HCT116 (cell line): ENCODE data around the gene IER3IP1. TPM values are rescaled to one million over a fixed set of nuclear protein-coding genes. Genes with fewer than 3 reads are reported as not detected.
A peak's percentile ranks its signal among the peaks of the same experiment; 100 is the strongest.

Experiments used
- ATAC-seq: fragments of 200-7000 bp; cut with Tn5 transposase; 2 replicates; pipeline ENCODE4 v1.9.1; 2020; ENCODE audit warnings: mild to moderate bottlenecking, moderate library complexity
- BruUV-seq: library from RNA; stranded (reverse); fragments of 400-500 nt; replicated peaks from 2 replicates; lab custom pipeline; 2021; lab: Mats Ljungman, UMichigan
- CTCF ChIA-PET: fragments of 300-600 bp; sonication (Branson Sonifier 250); formaldehyde crosslinking; loops from one replicate; lab custom pipeline; 2021; ENCODE audit warnings: antibody characterized with exemption; lab: Charles Lee
- POLR2A ChIA-PET: fragments of 300-600, 350-600 bp; sonication (Branson Sonifier 250); formaldehyde crosslinking; loops from one replicate; lab custom pipeline; 2021; ENCODE audit warnings: antibody characterized with exemption; lab: Charles Lee
- RAD21 ChIA-PET, 2 experiments: fragments of 300-600 bp; sonication (Branson Sonifier 250); formaldehyde crosslinking; loops; one replicate each; lab custom pipeline; 2023; ENCODE audit warnings: low total read pairs in 2 of 2; ENCODE audit not compliant: uncharacterized antibody in 2 of 2, unreplicated experiment in 2 of 2, low non-redundant PET in 1 of 2; lab: Charles Lee
- DNase-seq: peaks from one replicate; pipeline ENCODE4 v3.0.0-alpha.2; 2010; ENCODE audit warnings: low read depth, low spot score
- H2AFZ ChIP-seq: fragments of 200-600 bp; shearing (Covaris generic), sonication (generic); 2 replicates; pipeline ENCODE4 v1.6.1; 2017; ENCODE audit warnings: low read depth, mixed run types, mixed read lengths, antibody characterized with exemption, low read length; ENCODE audit not compliant: poor library complexity, severe bottlenecking
- H3K27ac ChIP-seq: 2 replicates; pipeline ENCODE4 v1.5.1; 2012; ENCODE audit warnings: low read depth, low read length
- H3K27me3 ChIP-seq: fragments of 200-600 bp; sonication (generic); 2 replicates; pipeline ENCODE4 v1.6.1; 2016; ENCODE audit warnings: mixed run types, low read length, mixed read lengths; ENCODE audit not compliant: insufficient read depth
- H3K36me3 ChIP-seq, 2 experiments: fragments of 200-500 bp in 1 of 2; fragments of 200-600 bp in 1 of 2; sonication (Bioruptor generic) in 1 of 2; sonication (generic) in 1 of 2; 2 replicates each; pipeline versions ENCODE4 v1.5.1 to v1.6.1; 2014 to 2016; ENCODE audit warnings: low read length in 2 of 2, inconsistent platforms in 1 of 2, mixed read lengths in 1 of 2, mixed run types in 1 of 2; ENCODE audit not compliant: insufficient read depth in 2 of 2, control insufficient read depth in 1 of 2
- H3K4me1 ChIP-seq, 2 experiments: fragments of 200-600 bp in 1 of 2; sonication (generic) in 1 of 2; 2 replicates each; pipeline versions ENCODE4 v1.5.1 to v1.6.1; 2012 to 2017; ENCODE audit warnings: low read length in 2 of 2, inconsistent platforms in 1 of 2, mild to moderate bottlenecking in 1 of 2, mixed read lengths in 1 of 2, mixed run types in 1 of 2, moderate library complexity in 1 of 2; ENCODE audit not compliant: insufficient read depth in 2 of 2, control insufficient read depth in 1 of 2
- H3K4me2 ChIP-seq: fragments of 200-600 bp; sonication (generic); 2 replicates; pipeline ENCODE4 v1.6.1; 2017; ENCODE audit warnings: mixed run types, low read length, mixed read lengths
- H3K4me3 ChIP-seq, 2 experiments: fragments of 200-600 bp in 1 of 2; sonication (generic) in 1 of 2; replicated peaks in 1 of 2; 2 replicates each; pipeline ENCODE4 v1.5.1; 2011 to 2016; ENCODE audit warnings: low read length in 2 of 2, control low read depth in 1 of 2, low read depth in 1 of 2, mild to moderate bottlenecking in 1 of 2, mixed read lengths in 1 of 2, mixed run types in 1 of 2
- H3K79me2 ChIP-seq: fragments of 200-600 bp; sonication (generic); 2 replicates; pipeline ENCODE4 v1.6.1; 2017; ENCODE audit warnings: mild to moderate bottlenecking, mixed run types, low read length, moderate library complexity, mixed read lengths; ENCODE audit not compliant: insufficient read depth
- H3K9ac ChIP-seq: fragments of 200-600 bp; sonication (generic); 2 replicates; pipeline ENCODE4 v1.6.1; 2016; ENCODE audit warnings: low read length, mixed read lengths
- H3K9me2 ChIP-seq: fragments of 200-600 bp; sonication (generic), shearing (Covaris generic); 2 replicates; pipeline ENCODE4 v1.6.1; 2017; ENCODE audit warnings: mixed run types, mild to moderate bottlenecking, moderate library complexity; ENCODE audit not compliant: insufficient read depth
- H3K9me3 ChIP-seq, 2 experiments: fragments of 200-500 bp in 1 of 2; fragments of 200-600 bp in 1 of 2; sonication (Bioruptor generic) in 1 of 2; sonication (generic) in 1 of 2; 2 replicates each; pipeline ENCODE4 v1.6.1; 2014 to 2017; ENCODE audit warnings: low read length in 2 of 2, mixed read lengths in 2 of 2, inconsistent platforms in 1 of 2, low read depth in 1 of 2, mild to moderate bottlenecking in 1 of 2, mixed run types in 1 of 2, moderate library complexity in 1 of 2; ENCODE audit not compliant: control insufficient read depth in 1 of 2, insufficient read depth in 1 of 2
- H4K20me1 ChIP-seq: fragments of 200-600 bp; sonication (generic), shearing (Covaris generic); 2 replicates; pipeline ENCODE4 v1.6.1; 2017; ENCODE audit warnings: mixed run types, mild to moderate bottlenecking, moderate library complexity; ENCODE audit not compliant: insufficient read depth
- ATF3 ChIP-seq: IDR thresholded peaks from 2 replicates; pipeline ENCODE4 v1.6.1; 2012
- ELF1 ChIP-seq: IDR thresholded peaks from 2 replicates; pipeline ENCODE4 v1.6.1; 2012; ENCODE audit warnings: low read depth, borderline replicate concordance
- EZH2phosphoT487 ChIP-seq: fragments of 200-600 bp; IDR thresholded peaks from 2 replicates; pipeline ENCODE4 v1.6.1; 2018; ENCODE audit warnings: antibody characterized with exemption, borderline replicate concordance
- POLR2A ChIP-seq: IDR thresholded peaks from 2 replicates; pipeline ENCODE4 v1.7.0; 2011; ENCODE audit warnings: borderline replicate concordance; ENCODE audit not compliant: insufficient read depth, insufficient read length; ENCODE audit errors: extremely low read depth
- POLR2AphosphoS5 ChIP-seq: IDR thresholded peaks from 2 replicates; pipeline ENCODE4 v1.6.1; 2011; ENCODE audit warnings: mild to moderate bottlenecking, low read depth, low read length, moderate library complexity
- SIN3A ChIP-seq: IDR thresholded peaks from 2 replicates; pipeline ENCODE4 v1.6.1; 2012; ENCODE audit warnings: low read depth
- SP1 ChIP-seq: IDR thresholded peaks from 2 replicates; pipeline ENCODE4 v1.6.1; 2012; ENCODE audit warnings: low read depth
- YY1 ChIP-seq: IDR thresholded peaks from 2 replicates; pipeline ENCODE4 v1.6.1; 2011; ENCODE audit warnings: low read length, low read depth, moderate library complexity, mild to moderate bottlenecking; ENCODE audit not compliant: insufficient replicate concordance; ENCODE audit errors: extremely low read depth
- ZFX ChIP-seq: fragments of 450-650 bp; IDR thresholded peaks from 2 replicates; pipeline ENCODE4 v1.6.1; 2017
- intact Hi-C: fragments of 100-400 bp; cut with micrococcal nuclease; formaldehyde crosslinking; loops from 2 replicates; pipeline ENCODE4 v1.10.0; 2022
- total RNA-seq: library from RNA; stranded (reverse); gene quantifications from one replicate; pipeline ENCODE4 v1.2.1, GENCODE V29; 2021; ENCODE audit not compliant: unreplicated experiment
- TF ChIP-seq, protein P1 (sequence below): IDR thresholded peaks from 2 replicates; pipeline ENCODE4 v1.6.1; 2012

IER3IP1 gene
- total RNA-seq, 1 experiment from 2014 or later = 12.0 TPM

GRCh38 chr18:47150029-47150823, 25.9 kb downstream of the IER3IP1 start, which contains the start of gene HDHD2:
TSS of gene HDHD2 (minus strand) at chr18:47150500. CDS start at chr18:47136439, 14,061 bp downstream.
- intact Hi-C loops = loop anchor here (10.0 kb wide), 1 partner anchor 855 kb away; no protein-coding TSS in a partner anchor
- peaks cover 45% of the 10 kb centered on the region for H3K79me2 ChIP-seq
- ChIA-PET RAD21 (no interaction called here), CTCF (interaction anchor here (1.0 to 1.3 kb wide), 2 partner anchors 12 to 52 kb away, joined by 3 read pairs; no protein-coding TSS in a partner anchor), POLR2A (no interaction called here)
- peak within 1 kb of the TSS; percentile 97 for H3K4me2 ChIP-seq
- peak; percentile 51 for TF ChIP-seq ELF1
- TF ChIP-seq, protein P1, sequence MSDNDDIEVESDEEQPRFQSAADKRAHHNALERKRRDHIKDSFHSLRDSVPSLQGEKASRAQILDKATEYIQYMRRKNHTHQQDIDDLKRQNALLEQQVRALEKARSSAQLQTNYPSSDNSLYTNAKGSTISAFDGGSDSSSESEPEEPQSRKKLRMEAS = peak; percentile 66; the same call in 1 of the 2 replicates
- TF ChIP-seq ZFX = peak; percentile 92
- TF ChIP-seq SP1 = peak; percentile 3; the same call in 1 of the 2 replicates
- TF ChIP-seq POLR2A = peak; percentile 85
- TF ChIP-seq EZH2phosphoT487 = no peak
- peak; percentile 79 for TF ChIP-seq SIN3A
- TF ChIP-seq ATF3 = no peak
- peak; percentile 93 for TF ChIP-seq POLR2AphosphoS5
- TF ChIP-seq YY1 = peak; percentile 52
- no peaks in the 10 kb centered on the region for H4K20me1 ChIP-seq
- peaks cover 3 to 13% of the 10 kb centered on the region in 2 experiments; a peak in 1 of 4 replicates for H3K36me3 ChIP-seq
- DNase-seq (peak; percentile 54), ATAC-seq (peak; percentile 90)
- H3K4me3 ChIP-seq = peak within 1 kb of the TSS; percentile 81 to 90
- H3K27me3 ChIP-seq = no peaks in the 10 kb centered on the region
- H3K27ac ChIP-seq = peak within 1 kb of the TSS; percentile 69
- H3K9ac ChIP-seq = peak within 1 kb of the TSS; percentile 81
- H3K9me2 ChIP-seq = no peaks in the 10 kb centered on the region
- TSS peak; percentile 59 for BruUV-seq
- peaks cover 8 to 16% of the 10 kb centered on the region in 2 experiments; a peak in 2 of 4 replicates for H3K4me1 ChIP-seq
- H3K9me3 ChIP-seq = no peaks in the 10 kb centered on the region
- peak within 1 kb of the TSS; percentile 57 for H2AFZ ChIP-seq
